Neural cell (in vitro differentiated cells): ENCODE measurements around the gene OR8A1. TPM values are rescaled to one million over a fixed set of nuclear protein-coding genes. Genes with fewer than 3 reads are reported as not detected.

Experiments used
- H2AFZ ChIP-seq: fragments of 200-600, 300-800 bp; sonication (generic), shearing (Covaris generic); 2 replicates; pipeline ENCODE4 v1.6.0; 2014; ENCODE audit warnings: low read depth, mild to moderate bottlenecking, antibody characterized with exemption, low read length, moderate library complexity
- H3F3A ChIP-seq: fragments of 200-600 bp; shearing (Covaris generic); 2 replicates; pipeline ENCODE4 v1.6.1; 2016; ENCODE audit warnings: mild to moderate bottlenecking, moderate library complexity, mixed read lengths, antibody characterized with exemption, low read length; ENCODE audit not compliant: insufficient read depth, poor library complexity, severe bottlenecking
- H3K27ac ChIP-seq: fragments of 200-600, 300-800 bp; sonication (generic), shearing (Covaris generic); 2 replicates; pipeline ENCODE4 v1.5.1; 2014; ENCODE audit warnings: mild to moderate bottlenecking, low read length, moderate library complexity
- H3K27me3 ChIP-seq: fragments of 300-800, 200-600 bp; sonication (generic), shearing (Covaris generic); 2 replicates; pipeline ENCODE4 v1.6.0; 2014; ENCODE audit warnings: mild to moderate bottlenecking, low read depth, low read length, moderate library complexity; ENCODE audit not compliant: insufficient read depth
- H3K36me3 ChIP-seq: fragments of 300-800, 200-600 bp; sonication (generic), shearing (Covaris generic); 2 replicates; pipeline ENCODE4 v1.5.1; 2014; ENCODE audit warnings: mild to moderate bottlenecking, antibody characterized with exemption, low read length, moderate library complexity; ENCODE audit not compliant: insufficient read depth
- H3K4me2 ChIP-seq: fragments of 300-800, 200-600 bp; sonication (generic), shearing (Covaris generic); 2 replicates; pipeline ENCODE4 v1.6.0; 2014; ENCODE audit warnings: mild to moderate bottlenecking, low read length
- H3K4me3 ChIP-seq: fragments of 300-800, 200-600 bp; sonication (generic), shearing (Covaris generic); 2 replicates; pipeline ENCODE4 v1.5.1; 2014; ENCODE audit warnings: mild to moderate bottlenecking, low read length, moderate library complexity
- H3K79me2 ChIP-seq: fragments of 200-600 bp; shearing (Covaris generic); replicated peaks from 2 replicates; pipeline ENCODE4 v1.6.0; 2014; ENCODE audit warnings: mild to moderate bottlenecking, low read length, moderate library complexity; ENCODE audit not compliant: insufficient read depth
- H3K9ac ChIP-seq: fragments of 300-800, 200-600 bp; sonication (generic), shearing (Covaris generic); 2 replicates; pipeline ENCODE4 v1.6.1; 2016; ENCODE audit warnings: mild to moderate bottlenecking, low read length, mixed read lengths
- H3K9me2 ChIP-seq: fragments of 200-600 bp; shearing (Covaris generic); 2 replicates; pipeline ENCODE4 v1.6.1; 2016; ENCODE audit warnings: mild to moderate bottlenecking, low read length, mixed read lengths; ENCODE audit not compliant: insufficient read depth
- H3K9me3 ChIP-seq: fragments of 200-600, 300-800 bp; sonication (generic), shearing (Covaris generic); 2 replicates; pipeline ENCODE4 v1.6.1; 2016; ENCODE audit warnings: mild to moderate bottlenecking, mixed run types, low read length, moderate library complexity, mixed read lengths
- H4K20me1 ChIP-seq: fragments of 200-600 bp; shearing (Covaris generic); 2 replicates; pipeline ENCODE4 v1.6.1; 2016; ENCODE audit warnings: mild to moderate bottlenecking, mixed run types; ENCODE audit not compliant: insufficient read depth
- CTCF ChIP-seq: fragments of 450-650 bp; IDR thresholded peaks from 2 replicates; pipeline ENCODE4 v1.5.1; 2014; ENCODE audit warnings: antibody characterized with exemption, mild to moderate bottlenecking, moderate library complexity; ENCODE audit not compliant: poor library complexity, severe bottlenecking
- EP300 ChIP-seq: fragments of 450-650 bp; conservative IDR thresholded peaks from 2 replicates; pipeline ENCODE4 v1.6.1; 2014; ENCODE audit warnings: antibody characterized with exemption, mild to moderate bottlenecking, moderate library complexity; ENCODE audit not compliant: poor library complexity, severe bottlenecking
- EZH2 ChIP-seq: fragments of 200-600, 300-800 bp; shearing (Covaris generic), sonication (generic); IDR thresholded peaks from 2 replicates; pipeline ENCODE4 v1.6.1; 2014; ENCODE audit warnings: antibody characterized with exemption, low read length, borderline replicate concordance, mild to moderate bottlenecking; ENCODE audit not compliant: insufficient read depth, poor library complexity, severe bottlenecking
- MXI1 ChIP-seq: fragments of 450-650 bp; conservative IDR thresholded peaks from 2 replicates; pipeline ENCODE4 v1.6.1; 2014; ENCODE audit warnings: antibody characterized with exemption, mild to moderate bottlenecking; ENCODE audit not compliant: poor library complexity, severe bottlenecking
- POLR2AphosphoS5 ChIP-seq: IDR thresholded peaks from 2 replicates; pipeline ENCODE4 v1.6.1; 2012
- RAD21 ChIP-seq: fragments of 450-650 bp; conservative IDR thresholded peaks from 2 replicates; pipeline ENCODE4 v1.6.1; 2014; ENCODE audit warnings: antibody characterized with exemption, mild to moderate bottlenecking, moderate library complexity
- SMC3 ChIP-seq: fragments of 450-650 bp; conservative IDR thresholded peaks from 2 replicates; pipeline ENCODE4 v1.6.1; 2014; ENCODE audit warnings: antibody characterized with exemption, mild to moderate bottlenecking, moderate library complexity; ENCODE audit not compliant: poor library complexity
- TAF1 ChIP-seq: IDR thresholded peaks from 2 replicates; pipeline ENCODE4 v1.6.1; 2012; ENCODE audit warnings: low read depth
- polyA plus RNA-seq: library from polyadenylated mRNA; depleted of rRNA; stranded (reverse); fragments of >200 nt; gene quantifications from 2 replicates; pipeline ENCODE4 v1.2.3, GENCODE V29; 2014
- TF ChIP-seq, protein P1 (sequence below): IDR thresholded peaks from 2 replicates; pipeline ENCODE4 v1.6.1; 2012; ENCODE audit warnings: borderline replicate concordance

The OR8A1 gene
- polyA plus RNA-seq, 1 donor from 2014 or later = not detected

DNA sequence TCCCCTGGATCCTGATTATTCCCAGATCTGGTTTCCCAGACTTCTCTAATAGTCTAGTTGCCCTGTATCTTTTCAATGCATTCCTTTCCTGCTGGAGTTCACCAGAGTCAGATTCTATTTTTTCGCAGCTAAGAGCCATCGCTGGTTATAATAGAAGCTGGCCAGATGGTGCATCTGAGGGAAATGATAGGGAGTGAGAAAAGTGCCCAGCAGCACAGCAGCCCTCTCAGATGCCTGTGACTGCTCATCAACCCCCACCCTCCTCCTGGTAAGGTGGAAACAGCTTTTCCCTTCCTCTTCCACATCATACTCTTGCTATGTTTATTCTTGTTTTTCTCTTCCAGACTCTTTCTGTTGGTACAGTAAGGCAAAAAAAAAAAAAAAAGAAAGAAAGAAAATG is 12.8 kb downstream of the OR8A1 start:
- no peaks in the 10 kb centered on the region for H3K27me3 ChIP-seq
- H3K4me3 ChIP-seq = no peak overlapping the region
- no peak overlapping the region for H3K4me2 ChIP-seq
- H4K20me1 ChIP-seq = no peaks in the 10 kb centered on the region
- H3K36me3 ChIP-seq = no peaks in the 10 kb centered on the region
- H3F3A ChIP-seq = no peaks in the 10 kb centered on the region
- H3K9me3 ChIP-seq = no peaks in the 10 kb centered on the region
- no peak overlapping the region for H2AFZ ChIP-seq
- H3K27ac ChIP-seq = no peak overlapping the region
- TF ChIP-seq EZH2 (no peak), EP300 (no peak), RAD21 (no peak), SMC3 (no peak), POLR2AphosphoS5 (no peak), TAF1 (no peak), CTCF (no peak), MXI1 (no peak)
- TF ChIP-seq, protein P1, sequence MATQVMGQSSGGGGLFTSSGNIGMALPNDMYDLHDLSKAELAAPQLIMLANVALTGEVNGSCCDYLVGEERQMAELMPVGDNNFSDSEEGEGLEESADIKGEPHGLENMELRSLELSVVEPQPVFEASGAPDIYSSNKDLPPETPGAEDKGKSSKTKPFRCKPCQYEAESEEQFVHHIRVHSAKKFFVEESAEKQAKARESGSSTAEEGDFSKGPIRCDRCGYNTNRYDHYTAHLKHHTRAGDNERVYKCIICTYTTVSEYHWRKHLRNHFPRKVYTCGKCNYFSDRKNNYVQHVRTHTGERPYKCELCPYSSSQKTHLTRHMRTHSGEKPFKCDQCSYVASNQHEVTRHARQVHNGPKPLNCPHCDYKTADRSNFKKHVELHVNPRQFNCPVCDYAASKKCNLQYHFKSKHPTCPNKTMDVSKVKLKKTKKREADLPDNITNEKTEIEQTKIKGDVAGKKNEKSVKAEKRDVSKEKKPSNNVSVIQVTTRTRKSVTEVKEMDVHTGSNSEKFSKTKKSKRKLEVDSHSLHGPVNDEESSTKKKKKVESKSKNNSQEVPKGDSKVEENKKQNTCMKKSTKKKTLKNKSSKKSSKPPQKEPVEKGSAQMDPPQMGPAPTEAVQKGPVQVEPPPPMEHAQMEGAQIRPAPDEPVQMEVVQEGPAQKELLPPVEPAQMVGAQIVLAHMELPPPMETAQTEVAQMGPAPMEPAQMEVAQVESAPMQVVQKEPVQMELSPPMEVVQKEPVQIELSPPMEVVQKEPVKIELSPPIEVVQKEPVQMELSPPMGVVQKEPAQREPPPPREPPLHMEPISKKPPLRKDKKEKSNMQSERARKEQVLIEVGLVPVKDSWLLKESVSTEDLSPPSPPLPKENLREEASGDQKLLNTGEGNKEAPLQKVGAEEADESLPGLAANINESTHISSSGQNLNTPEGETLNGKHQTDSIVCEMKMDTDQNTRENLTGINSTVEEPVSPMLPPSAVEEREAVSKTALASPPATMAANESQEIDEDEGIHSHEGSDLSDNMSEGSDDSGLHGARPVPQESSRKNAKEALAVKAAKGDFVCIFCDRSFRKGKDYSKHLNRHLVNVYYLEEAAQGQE = no peak
- no peaks in the 10 kb centered on the region for H3K9me2 ChIP-seq
- H3K79me2 ChIP-seq = no peaks in the 10 kb centered on the region
- H3K9ac ChIP-seq = no peak overlapping the region

- H3K9me2 ChIP-seq = no peaks in the 10 kb centered on the region
- H3K79me2 ChIP-seq = no peaks in the 10 kb centered on the region
- TF ChIP-seq, protein P1 = no peak
- TF ChIP-seq POLR2AphosphoS5 (no peak), MXI1 (no peak), CTCF (no peak), SMC3 (no peak)
- H3K9me3 ChIP-seq = no peaks in the 10 kb centered on the region
- H3K27me3 ChIP-seq = no peaks in the 10 kb centered on the region
- H3K4me3 ChIP-seq = no peak overlapping the region
- no peak overlapping the region for H3K27ac ChIP-seq
- H4K20me1 ChIP-seq = no peaks in the 10 kb centered on the region
- no peak overlapping the region for H3K9ac ChIP-seq
- H2AFZ ChIP-seq = no peak overlapping the region
- H3K36me3 ChIP-seq = no peaks in the 10 kb centered on the region
- no peaks in the 10 kb centered on the region for H3F3A ChIP-seq
- H3K4me2 ChIP-seq = no peak overlapping the region
Observed at GRCh38 chr11:124583781-124584180, 14.0 kb downstream of the OR8A1 start.
